CD1c-positive myeloid dendritic cell (primary cell): ENCODE measurements around the gene STK26.
A peak's percentile ranks its signal among the peaks of the same experiment; 100 is the strongest.
"Not testable (repeated sequence)": the region's sequence is repeated elsewhere in the genome, so short reads cannot be mapped to it uniquely, and the experiment has no call there.

Source experiments
- DNase-seq: peaks from one replicate; pipeline ENCODE4 v3.0.0-alpha.2; 2016; ENCODE audit errors: extremely low spot score

STK26 gene

GRCh38 chrX:132037479-132037993 is 14.4 kb downstream of the STK26 start:
- DNase-seq: no peak

- DNase-seq: no peak
Observed at GRCh38 chrX:132040066-132040465, 17.0 kb downstream of the STK26 start.

GRCh38 chrX:132041015-132041414 is 17.9 kb downstream of the STK26 start:
- no peak for DNase-seq

GRCh38 chrX:132043977-132044376 is 20.9 kb downstream of the STK26 start:
- DNase-seq: no peak

GRCh38 chrX:132044953-132045352 is 21.9 kb downstream of the STK26 start:
- DNase-seq: no peak

GRCh38 chrX:132045456-132045855 is 22.4 kb downstream of the STK26 start:
- no peak for DNase-seq

- DNase-seq: no peak
Observed at GRCh38 chrX:132046533-132046932, 23.4 kb downstream of the STK26 start.

- DNase-seq: not testable (repeated sequence)
Observed at GRCh38 chrX:132051778-132052177, 28.7 kb downstream of the STK26 start.

- no peak for DNase-seq
Observed at GRCh38 chrX:132058050-132058449, 34.9 kb downstream of the STK26 start.

- no peak for DNase-seq
Observed at GRCh38 chrX:132058975-132059374, 35.9 kb downstream of the STK26 start.

- no peak for DNase-seq
Observed at GRCh38 chrX:132059973-132060540, 37.0 kb downstream of the STK26 start.

GRCh38 chrX:132063334-132063733 is 40.2 kb downstream of the STK26 start:
- DNase-seq: no peak

- no peak for DNase-seq
Observed at GRCh38 chrX:132063862-132064261, 40.8 kb downstream of the STK26 start.

GRCh38 chrX:132068405-132068804 is 45.3 kb downstream of the STK26 start:
- no peak for DNase-seq

GRCh38 chrX:132071254-132071653 is 48.2 kb downstream of the STK26 start:
- peak; percentile 7 for DNase-seq

GRCh38 chrX:132077414-132077813 is 54.3 kb downstream of the STK26 start:
- no peak for DNase-seq

GRCh38 chrX:132077912-132078311 is 54.8 kb downstream of the STK26 start:
- DNase-seq: no peak

- DNase-seq: no peak
Observed at GRCh38 chrX:132085786-132086185, 62.7 kb downstream of the STK26 start.

- no peak for DNase-seq
Observed at GRCh38 chrX:132086672-132087071, 63.6 kb downstream of the STK26 start.

GRCh38 chrX:132088864-132089263 is 65.8 kb downstream of the STK26 start:
- DNase-seq: peak; percentile 35

GRCh38 chrX:132090403-132091159 is 67.5 kb downstream of the STK26 start:
- peak; percentile 1 for DNase-seq

GRCh38 chrX:132092439-132093065 is 69.5 kb downstream of the STK26 start:
- DNase-seq: peak; percentile 57
